Keratinocyte (primary cell): ENCODE measurements around the gene APEX1. TPM values are rescaled to one million over a fixed set of nuclear protein-coding genes. Genes with fewer than 3 reads are reported as not detected.

Experiments
- DNase-seq: peaks from one replicate; pipeline ENCODE4 v3.0.0-alpha.2; 2011; ENCODE audit warnings: low read depth, missing footprints, low spot score
- FAIRE-seq: peaks from 2 replicates; lab custom pipeline; 2011; peaks lifted over from hg19 to GRCh38; lab: Jason Lieb, UNC
- H2AFZ ChIP-seq: 2 replicates; pipeline ENCODE4 v1.6.0; 2012; ENCODE audit warnings: low read length, control low read depth, inconsistent platforms; ENCODE audit not compliant: control insufficient read depth
- H3K27ac ChIP-seq: 2 replicates; pipeline ENCODE4 v1.5.1; 2011; ENCODE audit warnings: low read length; ENCODE audit not compliant: control insufficient read depth, insufficient read depth
- H3K27me3 ChIP-seq: 3 replicates; pipeline ENCODE4 v1.6.0; 2011; ENCODE audit warnings: low read length; ENCODE audit not compliant: control insufficient read depth, insufficient read depth; ENCODE audit errors: extremely low read depth
- H3K36me3 ChIP-seq, 2 experiments: 2 replicates in 1 of 2; 3 replicates in 1 of 2; pipeline ENCODE4 v1.5.1; 2011; ENCODE audit warnings: low read length in 2 of 2, mild to moderate bottlenecking in 1 of 2; ENCODE audit not compliant: control insufficient read depth in 2 of 2, insufficient read depth in 2 of 2; ENCODE audit errors: extremely low read depth in 1 of 2
- H3K4me1 ChIP-seq: 3 replicates; pipeline ENCODE4 v1.5.1; 2011; ENCODE audit warnings: low read length; ENCODE audit not compliant: control insufficient read depth, insufficient read depth; ENCODE audit errors: extremely low read depth
- H3K4me2 ChIP-seq: 3 replicates; pipeline ENCODE4 v1.6.0; 2011; ENCODE audit warnings: low read depth, low read length; ENCODE audit not compliant: control insufficient read depth, insufficient read depth; ENCODE audit errors: extremely low read depth
- H3K4me3 ChIP-seq, 3 experiments: fragments of 200-600 bp in 1 of 3; sonication (generic) in 1 of 3; 2 replicates in 2 of 3; 3 replicates in 1 of 3; pipeline ENCODE4 v1.5.1; 2011 to 2016; ENCODE audit warnings: low read length in 3 of 3, mild to moderate bottlenecking in 3 of 3, control low read depth in 2 of 3, inconsistent platforms in 1 of 3, low read depth in 1 of 3, mixed read lengths in 1 of 3, mixed run types in 1 of 3, moderate library complexity in 1 of 3; ENCODE audit not compliant: control insufficient read depth in 2 of 3, insufficient read depth in 2 of 3; ENCODE audit errors: extremely low read depth in 1 of 3
- H3K79me2 ChIP-seq: 2 replicates; pipeline ENCODE4 v1.6.0; 2012; ENCODE audit warnings: low read length; ENCODE audit not compliant: control insufficient read depth, insufficient read depth
- H3K9ac ChIP-seq: 3 replicates; pipeline ENCODE4 v1.6.0; 2011; ENCODE audit warnings: low read length; ENCODE audit not compliant: control insufficient read depth, insufficient read depth; ENCODE audit errors: extremely low read depth
- H3K9me1 ChIP-seq: 3 replicates; pipeline ENCODE4 v1.6.0; 2011; ENCODE audit warnings: low read length; ENCODE audit not compliant: control insufficient read depth, insufficient read depth; ENCODE audit errors: extremely low read depth
- H3K9me3 ChIP-seq: 2 replicates; pipeline ENCODE4 v1.5.1; 2012; ENCODE audit warnings: low read depth, low read length; ENCODE audit not compliant: control insufficient read depth
- H4K20me1 ChIP-seq: 3 replicates; pipeline ENCODE4 v1.6.0; 2011; ENCODE audit warnings: low read length; ENCODE audit not compliant: control insufficient read depth, insufficient read depth; ENCODE audit errors: extremely low read depth
- CTCF ChIP-seq, 3 experiments: IDR thresholded peaks in 1 of 3; conservative IDR thresholded peaks in 1 of 3; optimal IDR thresholded peaks in 1 of 3; 2 replicates in 2 of 3; 3 replicates in 1 of 3; pipeline versions ENCODE3 to v1.5.1; 2011; ENCODE audit warnings: low read length in 3 of 3, mild to moderate bottlenecking in 3 of 3, moderate library complexity in 2 of 3, control low read depth in 1 of 3, inconsistent platforms in 1 of 3; ENCODE audit not compliant: insufficient read depth in 2 of 3; ENCODE audit errors: extremely low read depth in 1 of 3
- EZH2 ChIP-seq: IDR thresholded peaks from one replicate; pipeline ENCODE4 v1.6.1; 2012; ENCODE audit warnings: inconsistent platforms, mild to moderate bottlenecking, low read length, moderate library complexity
- dilution Hi-C: fragments of 300-500 bp; cut with MboI; formaldehyde crosslinking; loops from one replicate; pipeline ENCODE4 v1.7.0; 2020; ENCODE audit warnings: low sequenced_read_pairs; ENCODE audit not compliant: extremely low pct_ligation_motif_present
- polyA plus RNA-seq, 5 experiments: library from polyadenylated mRNA; depleted of rRNA in 3 of 5; stranded (reverse) in 3 of 5; stranded (forward) in 1 of 5; unstranded in 1 of 5; fragments of >200 nt; gene quantifications; 1 replicate in 1 of 5; 2 replicates in 3 of 5; 3 replicates in 1 of 5; pipeline versions ENCODE4 v1.2.1 to v1.2.3, GENCODE V29; 2011 to 2012; ENCODE audit warnings: missing spikeins in 2 of 5, low read depth in 1 of 5, low replicate concordance in 1 of 5

APEX1 gene
- polyA plus RNA-seq, 1 donor (not counting 4 experiments of a cell fraction or from before 2014, with no cell fraction given) = 234 TPM

- Histone ChIP-seq H3K4me1 (peaks cover 18% of the 10 kb centered on the region), H3K27ac (peak overlapping the region; percentile 91), H3K9me3 (no peaks in the 10 kb centered on the region), H3K79me2 (peaks cover 50% of the 10 kb centered on the region), H3K36me3 (peaks cover 15 to 38% of the 10 kb centered on the region in 2 experiments), H3K4me3 (peak overlapping the region; percentile 79 to 93 (median 87)), H3K27me3 (no peaks in the 10 kb centered on the region), H3K9ac (peak overlapping the region; percentile 97), H4K20me1 (peaks cover 7% of the 10 kb centered on the region), H2AFZ (peak overlapping the region; percentile 66), H3K4me2 (peak overlapping the region; percentile 92), H3K9me1 (no peaks in the 10 kb centered on the region)
- no peak for FAIRE-seq
- TF ChIP-seq EZH2 (no peak), CTCF (optimal IDR thresholded peaks at IDR 0.05 in 1 of 3, IDR thresholded peaks at IDR 0.05 in 1 of 3, conservative IDR thresholded peaks at IDR 0.05 in 1 of 3; ENCODE audit: extremely low read depth in 1 of 3, insufficient read depth in 2 of 3, low read length in 3 of 3) (no peak)
- dilution Hi-C loops = no loop called here
- no peak for DNase-seq
Observed at GRCh38 chr14:20470603-20470901, 15.5 kb downstream of the APEX1 start.

- peaks cover 11% of the 10 kb centered on the region for H4K20me1 ChIP-seq
- no peak overlapping the region for H3K9ac ChIP-seq
- dilution Hi-C loops = no loop called here
- FAIRE-seq (no peak), DNase-seq (no peak)
- no peak overlapping the region for H3K4me3 ChIP-seq
- no peak overlapping the region for H3K27ac ChIP-seq
- no peaks in the 10 kb centered on the region for H3K27me3 ChIP-seq
- peaks cover 50% of the 10 kb centered on the region for H3K79me2 ChIP-seq
- H3K4me2 ChIP-seq = no peak overlapping the region
- peaks cover 33% of the 10 kb centered on the region for H3K4me1 ChIP-seq
- TF ChIP-seq CTCF (optimal IDR thresholded peaks at IDR 0.05 in 1 of 3, IDR thresholded peaks at IDR 0.05 in 1 of 3, conservative IDR thresholded peaks at IDR 0.05 in 1 of 3; ENCODE audit: extremely low read depth in 1 of 3, insufficient read depth in 2 of 3, low read length in 3 of 3) (no peak), EZH2 (no peak)
- H2AFZ ChIP-seq = no peak overlapping the region
- no peaks in the 10 kb centered on the region for H3K9me3 ChIP-seq
- peaks cover 30 to 58% of the 10 kb centered on the region in 2 experiments for H3K36me3 ChIP-seq
- peaks cover 4% of the 10 kb centered on the region for H3K9me1 ChIP-seq
Observed at GRCh38 chr14:20472536-20473169, 17.6 kb downstream of the APEX1 start.
